ENCODE results near the gene ITGB1BP1.

The ITGB1BP1 gene

GRCh38 chr2:9366026-9366425 is 57.3 kb downstream of the ITGB1BP1 start:
- H3K79me1 ChIP-seq (replicated peaks; ENCODE audit: low read length, poor library complexity, severe bottlenecking) = peaks cover 27% of the 10 kb centered on the region
- H3K9me3 ChIP-seq (ENCODE audit: control insufficient read depth, low read length) = no peaks in the 10 kb centered on the region
- DNase-seq = no peak
- WGBS = 94% methylated on average over 6 of the region's 6 CpGs
- peaks cover 36 to 90% of the 10 kb centered on the region in 2 experiments for H3K36me3 ChIP-seq (ENCODE audit: control insufficient read depth in 1 of 2, insufficient read depth in 2 of 2, low read depth in 1 of 2, low read length in 2 of 2)
- H2BK12ac ChIP-seq (ENCODE audit: low read length in 2 of 2) = peak overlapping the region; percentile 88 to 93
- H2AFZ ChIP-seq (ENCODE audit: low read depth, low read length) = no peak overlapping the region
- H3K27me3 ChIP-seq (ENCODE audit: control insufficient read depth in 1 of 2, insufficient read depth in 1 of 2, low read length in 2 of 2) = no peaks in the 10 kb centered on the region
- H3K18ac ChIP-seq (ENCODE audit: low read depth in 1 of 2, low read length in 2 of 2) = peak overlapping the region; percentile 6 to 87
- no peak overlapping the region for H2AK5ac ChIP-seq (ENCODE audit: low read length, severe bottlenecking)
- H4K91ac ChIP-seq (ENCODE audit: low read length) = peak overlapping the region; percentile 70
- peaks cover 14% of the 10 kb centered on the region for H3K4me1 ChIP-seq (ENCODE audit: control insufficient read depth, insufficient read depth, low read depth, low read length)
- peak overlapping the region; percentile 38 for H4K8ac ChIP-seq (ENCODE audit: low read length)
- no peak overlapping the region for H3K9ac ChIP-seq (ENCODE audit: low read length)
- no peak overlapping the region for H3K4me2 ChIP-seq (ENCODE audit: low read length, poor library complexity, severe bottlenecking)
- no peak overlapping the region for H3K4me3 ChIP-seq (ENCODE audit: insufficient read depth in 1 of 2, low read depth in 1 of 2, low read length in 2 of 2)
- peak overlapping the region in 1 of 2 experiments; percentile 91 for H3K14ac ChIP-seq (ENCODE audit: low read length in 2 of 2)
- no peak overlapping the region for H2BK5ac ChIP-seq (ENCODE audit: low read depth, low read length, poor library complexity, severe bottlenecking)
- no peak overlapping the region for H3K27ac ChIP-seq (ENCODE audit: low read length, poor library complexity, severe bottlenecking)
- peak overlapping the region; percentile 13 to 15 for H3K4ac ChIP-seq (ENCODE audit: low read depth in 1 of 2, low read length in 2 of 2)
- H3K23ac ChIP-seq (ENCODE audit: low read length in 2 of 2) = peak overlapping the region in 1 of 2 experiments; percentile 42
- no peak overlapping the region for H2BK120ac ChIP-seq (ENCODE audit: low read depth, low read length)
- H2BK15ac ChIP-seq (ENCODE audit: low read depth, poor library complexity, severe bottlenecking) = no peak overlapping the region

DNA sequence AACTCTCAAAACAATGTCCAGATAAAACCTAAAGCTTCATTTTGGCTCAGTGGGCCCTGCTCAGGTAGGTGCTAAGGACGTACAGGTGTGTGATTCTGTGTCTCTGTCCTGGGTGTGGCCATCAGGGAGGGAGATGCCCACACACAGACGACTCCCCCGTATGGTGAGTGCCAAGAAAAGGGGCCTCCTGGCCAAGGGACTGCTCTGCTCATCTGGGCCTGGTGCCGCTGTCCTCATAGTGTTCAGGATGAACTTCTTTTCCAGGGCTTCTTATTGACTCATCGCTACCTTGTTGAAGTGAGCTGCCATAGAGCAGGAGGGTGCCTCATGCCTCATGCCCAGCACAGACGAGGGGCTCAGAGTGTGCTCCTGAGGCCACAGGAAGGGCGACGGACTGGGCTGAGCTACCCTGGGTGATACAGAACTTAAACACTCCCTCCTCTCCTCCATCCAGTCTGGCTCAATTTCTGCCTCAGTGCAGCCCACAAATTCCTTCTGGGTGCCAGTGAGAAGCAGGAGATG is 57.8 kb downstream of the ITGB1BP1 start:
- no peak overlapping the region for H2BK5ac ChIP-seq (ENCODE audit: low read depth, low read length, poor library complexity, severe bottlenecking)
- no peak overlapping the region for H3K4me2 ChIP-seq (ENCODE audit: low read length, poor library complexity, severe bottlenecking)
- no peak overlapping the region for H3K27ac ChIP-seq (ENCODE audit: low read length, poor library complexity, severe bottlenecking)
- H2AFZ ChIP-seq (ENCODE audit: low read depth, low read length) = no peak overlapping the region
- peak overlapping the region; percentile 38 for H4K8ac ChIP-seq (ENCODE audit: low read length)
- H3K23ac ChIP-seq (ENCODE audit: low read length in 2 of 2) = peak overlapping the region in 1 of 2 experiments; percentile 11
- H3K36me3 ChIP-seq (ENCODE audit: control insufficient read depth in 1 of 2, insufficient read depth in 2 of 2, low read depth in 1 of 2, low read length in 2 of 2) = peaks cover 36 to 87% of the 10 kb centered on the region in 2 experiments
- no peak overlapping the region for H3K4me3 ChIP-seq (ENCODE audit: insufficient read depth in 1 of 2, low read depth in 1 of 2, low read length in 2 of 2)
- H3K14ac ChIP-seq (ENCODE audit: low read length in 2 of 2) = peak overlapping the region in 1 of 2 experiments; percentile 91
- DNase-seq = no peak
- no peak overlapping the region for H2BK120ac ChIP-seq (ENCODE audit: low read depth, low read length)
- H2BK15ac ChIP-seq (ENCODE audit: low read depth, poor library complexity, severe bottlenecking) = no peak overlapping the region
- peaks cover 10% of the 10 kb centered on the region for H3K4me1 ChIP-seq (ENCODE audit: control insufficient read depth, insufficient read depth, low read depth, low read length)
- no peaks in the 10 kb centered on the region for H3K27me3 ChIP-seq (ENCODE audit: control insufficient read depth in 1 of 2, insufficient read depth in 1 of 2, low read length in 2 of 2)
- H3K4ac ChIP-seq (ENCODE audit: low read depth in 1 of 2, low read length in 2 of 2) = peak overlapping the region; percentile 13 to 65
- H3K79me1 ChIP-seq (replicated peaks; ENCODE audit: low read length, poor library complexity, severe bottlenecking) = peaks cover 26% of the 10 kb centered on the region
- 85% methylated on average over 8 of the region's 8 CpGs for WGBS
- peak overlapping the region; percentile 23 for H3K9ac ChIP-seq (ENCODE audit: low read length)
- H3K18ac ChIP-seq (ENCODE audit: low read depth in 1 of 2, low read length in 2 of 2) = peak overlapping the region; percentile 6 to 87
- peak overlapping the region; percentile 70 for H4K91ac ChIP-seq (ENCODE audit: low read length)
- no peaks in the 10 kb centered on the region for H3K9me3 ChIP-seq (ENCODE audit: control insufficient read depth, low read length)
- H2BK12ac ChIP-seq (ENCODE audit: low read length in 2 of 2) = peak overlapping the region; percentile 88 to 93
- no peak overlapping the region for H2AK5ac ChIP-seq (ENCODE audit: low read length, severe bottlenecking)

DNA sequence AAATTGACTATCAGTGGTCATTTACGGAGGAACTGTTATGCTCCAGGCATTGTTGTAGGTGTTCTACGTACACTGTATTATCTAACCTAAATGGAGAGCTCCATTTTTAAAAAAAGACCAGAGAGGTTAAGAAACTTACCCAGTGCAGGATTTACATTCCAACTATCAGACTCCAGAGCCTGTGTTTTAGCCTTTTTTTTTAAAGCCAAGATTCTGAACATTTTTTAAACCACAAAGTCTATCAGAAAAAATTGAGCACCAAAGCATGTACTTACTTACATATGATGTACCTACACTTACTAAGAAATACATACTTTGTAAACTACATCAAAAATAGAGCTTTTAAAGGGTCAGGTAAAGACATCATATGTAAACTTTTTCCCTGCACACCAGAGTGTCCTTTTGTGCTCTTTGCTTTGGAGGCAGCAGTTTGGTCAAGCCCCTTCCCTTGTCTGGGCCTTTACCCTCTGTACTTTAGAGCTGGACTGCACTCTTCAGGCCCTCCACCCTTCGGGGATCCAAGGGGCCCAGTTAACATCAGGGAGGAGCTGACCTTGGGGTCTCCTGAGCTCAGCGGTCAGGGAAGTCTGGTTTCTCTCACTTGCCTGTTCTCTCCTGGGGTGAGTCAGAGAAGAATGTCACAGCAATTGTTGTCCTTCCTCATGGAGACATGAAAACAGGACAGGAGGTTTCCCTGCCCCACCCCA is 58.4 kb downstream of the ITGB1BP1 start:
- 33% methylated on average over 4 of the region's 4 CpGs for WGBS

GRCh38 chr2:9364373-9364772 is 59.0 kb downstream of the ITGB1BP1 start:
- no peak overlapping the region for H3K14ac ChIP-seq (ENCODE audit: low read length in 2 of 2)
- H3K9me3 ChIP-seq (ENCODE audit: control insufficient read depth, low read length) = no peaks in the 10 kb centered on the region
- H3K4ac ChIP-seq (ENCODE audit: low read depth in 1 of 2, low read length in 2 of 2) = no peak overlapping the region
- no peak overlapping the region for H2AK5ac ChIP-seq (ENCODE audit: low read length, severe bottlenecking)
- no peak overlapping the region for H4K8ac ChIP-seq (ENCODE audit: low read length)
- no peak overlapping the region for H4K91ac ChIP-seq (ENCODE audit: low read length)
- no peak overlapping the region for H3K4me3 ChIP-seq (ENCODE audit: insufficient read depth in 1 of 2, low read depth in 1 of 2, low read length in 2 of 2)
- WGBS = 74% methylated on average over 4 of the region's 4 CpGs
- H3K9ac ChIP-seq (ENCODE audit: low read length) = no peak overlapping the region
- no peak overlapping the region for H2BK15ac ChIP-seq (ENCODE audit: low read depth, poor library complexity, severe bottlenecking)
- H3K36me3 ChIP-seq (ENCODE audit: control insufficient read depth in 1 of 2, insufficient read depth in 2 of 2, low read depth in 1 of 2, low read length in 2 of 2) = peaks cover 35 to 88% of the 10 kb centered on the region in 2 experiments
- peak overlapping the region; percentile 53 to 83 for H2BK12ac ChIP-seq (ENCODE audit: low read length in 2 of 2)
- no peak overlapping the region for H3K27ac ChIP-seq (ENCODE audit: low read length, poor library complexity, severe bottlenecking)
- H3K23ac ChIP-seq (ENCODE audit: low read length in 2 of 2) = no peak overlapping the region
- H3K18ac ChIP-seq (ENCODE audit: low read depth in 1 of 2, low read length in 2 of 2) = peak overlapping the region; percentile 8 to 57
- H2AFZ ChIP-seq (ENCODE audit: low read depth, low read length) = no peak overlapping the region
- no peak overlapping the region for H2BK120ac ChIP-seq (ENCODE audit: low read depth, low read length)
- H3K79me1 ChIP-seq (replicated peaks; ENCODE audit: low read length, poor library complexity, severe bottlenecking) = peaks cover 23% of the 10 kb centered on the region
- peaks cover 9% of the 10 kb centered on the region for H3K4me1 ChIP-seq (ENCODE audit: control insufficient read depth, insufficient read depth, low read depth, low read length)
- no peaks in the 10 kb centered on the region for H3K27me3 ChIP-seq (ENCODE audit: control insufficient read depth in 1 of 2, insufficient read depth in 1 of 2, low read length in 2 of 2)
- DNase-seq = peak; percentile 18
- no peak overlapping the region for H2BK5ac ChIP-seq (ENCODE audit: low read depth, low read length, poor library complexity, severe bottlenecking)
- H3K4me2 ChIP-seq (ENCODE audit: low read length, poor library complexity, severe bottlenecking) = peak overlapping the region; percentile 9

More for the DNA sequence above, 58.4 kb downstream of the ITGB1BP1 start:
- Histone ChIP-seq H3K4me1 (ENCODE audit: control insufficient read depth, insufficient read depth, low read depth, low read length) (peaks cover 9% of the 10 kb centered on the region), H4K91ac (ENCODE audit: low read length) (no peak overlapping the region), H3K14ac (ENCODE audit: low read length in 2 of 2) (no peak overlapping the region), H3K27ac (ENCODE audit: low read length, poor library complexity, severe bottlenecking) (peak overlapping the region; percentile 6), H3K79me1 (replicated peaks; ENCODE audit: low read length, poor library complexity, severe bottlenecking) (peaks cover 23% of the 10 kb centered on the region), H3K9me3 (ENCODE audit: control insufficient read depth, low read length) (no peaks in the 10 kb centered on the region), H4K8ac (ENCODE audit: low read length) (no peak overlapping the region), H3K27me3 (ENCODE audit: control insufficient read depth in 1 of 2, insufficient read depth in 1 of 2, low read length in 2 of 2) (no peaks in the 10 kb centered on the region), H3K18ac (ENCODE audit: low read depth in 1 of 2, low read length in 2 of 2) (peak overlapping the region; percentile 34 to 87), H3K4me2 (ENCODE audit: low read length, poor library complexity, severe bottlenecking) (no peak overlapping the region), H2AK5ac (ENCODE audit: low read length, severe bottlenecking) (no peak overlapping the region), H2BK120ac (ENCODE audit: low read depth, low read length) (no peak overlapping the region), H2BK5ac (ENCODE audit: low read depth, low read length, poor library complexity, severe bottlenecking) (no peak overlapping the region), H3K9ac (ENCODE audit: low read length) (peak overlapping the region; percentile 23), H2BK15ac (ENCODE audit: low read depth, poor library complexity, severe bottlenecking) (no peak overlapping the region), H2AFZ (ENCODE audit: low read depth, low read length) (no peak overlapping the region), H3K4ac (ENCODE audit: low read depth in 1 of 2, low read length in 2 of 2) (no peak overlapping the region), H3K36me3 (ENCODE audit: control insufficient read depth in 1 of 2, insufficient read depth in 2 of 2, low read depth in 1 of 2, low read length in 2 of 2) (peaks cover 36 to 87% of the 10 kb centered on the region in 2 experiments), H3K23ac (ENCODE audit: low read length in 2 of 2) (no peak overlapping the region), H2BK12ac (ENCODE audit: low read length in 2 of 2) (peak overlapping the region; percentile 83 to 88), H3K4me3 (ENCODE audit: insufficient read depth in 1 of 2, low read depth in 1 of 2, low read length in 2 of 2) (no peak overlapping the region)
- DNase-seq = peak; percentile 84

All from mesenchymal stem cell (in vitro differentiated cells and primary cell).